NCI-H1417 treated with DMSO at 0.1 percent for 48 hours (cell line): ENCODE measurements around the gene RNASEH2B.

Source experiments
- DNase-seq: peaks from one replicate; lab custom pipeline; 2025; lab: John Stamatoyannopoulos, UW

RNASEH2B gene, protein sequence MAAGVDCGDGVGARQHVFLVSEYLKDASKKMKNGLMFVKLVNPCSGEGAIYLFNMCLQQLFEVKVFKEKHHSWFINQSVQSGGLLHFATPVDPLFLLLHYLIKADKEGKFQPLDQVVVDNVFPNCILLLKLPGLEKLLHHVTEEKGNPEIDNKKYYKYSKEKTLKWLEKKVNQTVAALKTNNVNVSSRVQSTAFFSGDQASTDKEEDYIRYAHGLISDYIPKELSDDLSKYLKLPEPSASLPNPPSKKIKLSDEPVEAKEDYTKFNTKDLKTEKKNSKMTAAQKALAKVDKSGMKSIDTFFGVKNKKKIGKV

DNA sequence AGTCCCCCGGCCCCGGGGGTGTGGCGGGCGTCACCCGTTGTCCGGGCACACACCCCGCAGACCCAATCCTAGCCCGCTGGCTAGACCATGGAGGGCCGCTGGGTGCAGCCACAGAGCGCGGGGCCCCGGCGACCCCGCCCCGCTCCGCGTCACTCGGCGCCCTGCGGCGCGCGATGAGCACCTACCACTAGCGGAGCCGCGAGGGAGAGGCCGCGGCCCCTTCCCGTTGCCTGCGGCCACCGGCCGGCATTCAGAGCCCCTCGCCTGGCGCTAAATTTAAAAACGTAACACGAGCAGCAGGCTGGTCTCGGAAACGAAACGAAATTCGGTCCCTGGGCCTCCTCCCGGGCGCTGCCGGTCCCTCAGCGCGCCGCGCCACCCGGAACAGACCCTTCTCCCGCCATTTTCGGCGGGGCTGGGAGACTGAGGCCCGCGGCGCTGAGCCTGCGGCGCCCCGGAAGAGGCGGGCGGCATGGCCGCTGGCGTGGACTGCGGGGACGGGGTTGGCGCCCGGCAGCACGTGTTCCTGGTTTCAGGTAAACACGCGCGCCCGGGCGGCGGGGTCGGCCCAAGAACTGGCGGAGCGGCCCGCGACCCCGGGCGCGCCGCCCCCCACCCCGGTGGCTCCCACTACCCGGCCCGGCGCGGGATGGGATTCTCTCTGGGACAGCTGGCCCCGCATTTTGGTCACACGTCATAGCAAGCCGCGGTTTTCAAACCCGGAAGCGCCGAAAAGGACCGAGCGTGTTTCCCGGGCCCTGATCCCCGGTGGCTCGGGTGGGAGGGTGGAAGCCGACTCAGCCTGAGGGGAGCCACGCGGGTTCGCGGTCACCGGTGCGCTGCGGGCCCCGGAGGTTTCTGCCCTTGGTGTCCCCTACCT lies at the start of gene RNASEH2B:
Gene RNASEH2B (plus strand): TSS at position 187 of the 880 bp plus-strand sequence. CDS start 286 bp downstream, at position 473.
- peak; percentile 78 for DNase-seq

DNA sequence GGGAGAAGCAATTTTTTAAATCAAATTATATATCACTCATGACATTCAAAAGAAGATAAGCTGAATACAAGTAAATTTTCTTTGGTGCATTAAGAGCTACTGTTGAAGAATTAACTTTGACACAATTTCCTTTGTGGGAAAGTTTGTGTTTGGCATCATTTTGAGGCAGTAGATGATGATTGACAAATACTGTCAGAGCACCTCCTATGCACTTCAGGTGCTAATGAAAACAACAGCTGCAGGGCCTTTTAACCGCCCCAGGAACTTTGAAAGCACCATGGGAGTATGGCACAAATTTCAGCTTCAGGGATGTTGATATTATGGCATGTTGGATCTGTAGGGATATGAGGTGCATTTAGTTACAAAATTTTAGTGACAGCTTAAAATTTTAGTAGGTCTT lies 45.1 kb upstream of the RNASEH2B start:
- DNase-seq = no peak

DNA sequence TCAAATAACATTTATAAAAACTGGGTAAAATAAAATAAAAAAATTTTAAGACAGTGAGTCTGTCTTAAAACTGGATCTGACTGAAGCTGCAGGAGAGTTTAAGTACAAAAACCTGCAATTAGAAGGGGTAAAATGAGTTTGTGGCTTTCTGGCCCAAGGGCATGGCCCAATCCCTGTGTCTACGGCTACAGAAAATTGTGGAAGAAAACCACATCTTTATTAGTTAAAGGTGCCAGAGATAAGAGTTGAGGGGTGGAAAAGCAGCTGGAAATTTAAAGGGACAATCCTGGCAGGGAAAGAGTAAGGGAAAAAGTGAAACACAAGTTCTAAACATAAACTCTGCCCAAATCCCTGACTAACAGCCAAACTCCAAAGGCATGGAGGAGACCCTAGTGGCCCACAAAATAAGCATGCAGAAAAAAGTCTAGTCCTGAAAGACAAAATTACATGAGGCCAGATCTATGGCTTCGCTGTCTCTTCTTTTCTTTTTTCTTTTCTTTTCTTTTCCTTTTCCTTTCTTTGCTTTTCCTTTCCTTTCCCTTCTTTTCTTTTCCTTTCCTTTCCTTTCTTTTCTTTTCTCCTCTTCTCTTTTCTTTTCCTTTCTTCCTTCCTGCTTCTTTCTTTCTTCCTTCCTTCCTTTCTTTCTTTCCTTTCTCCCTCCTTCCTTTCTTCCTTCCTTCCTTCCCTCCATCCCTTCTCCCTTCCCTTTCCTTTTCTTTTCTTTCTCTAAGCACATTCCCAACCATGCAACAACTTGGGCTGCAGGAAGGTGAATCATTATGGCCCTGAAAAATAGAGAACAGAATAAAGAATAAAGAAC lies 42.6 kb upstream of the RNASEH2B start:
- DNase-seq = no peak

DNA sequence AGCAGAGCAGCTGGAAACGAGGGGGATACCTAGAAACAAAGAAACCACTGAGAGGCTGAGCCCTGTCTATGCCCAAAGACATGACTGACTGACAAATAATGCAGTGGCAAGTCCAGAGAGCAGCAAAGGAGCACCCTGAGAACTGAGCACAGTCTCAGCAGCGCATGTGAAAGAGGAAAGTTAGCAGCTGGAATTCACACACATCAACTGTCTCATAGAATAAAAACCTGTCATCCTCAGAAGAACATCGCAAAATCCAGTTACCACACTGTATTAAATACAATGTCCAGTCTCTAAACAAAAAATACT lies 42.0 kb upstream of the RNASEH2B start:
- DNase-seq = no peak

DNA sequence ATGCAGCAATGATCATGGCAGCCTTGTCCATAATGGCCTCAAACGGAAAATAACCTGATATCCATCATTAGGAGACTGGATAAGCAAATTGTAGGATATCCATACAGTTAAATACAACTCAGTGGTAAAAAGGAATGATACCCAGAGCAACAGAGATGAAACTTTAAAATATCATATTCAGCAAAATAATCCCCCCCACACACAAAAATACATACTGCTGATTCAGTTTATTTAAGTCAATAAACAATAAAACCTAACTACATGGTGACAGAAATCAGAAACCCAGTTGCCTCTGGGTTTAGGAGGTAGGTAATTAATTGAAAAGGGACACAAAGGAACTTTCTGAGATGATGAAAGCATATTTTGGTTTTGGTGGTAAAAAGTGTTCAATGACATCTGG lies 38.2 kb upstream of the RNASEH2B start:
- DNase-seq = no peak

DNA sequence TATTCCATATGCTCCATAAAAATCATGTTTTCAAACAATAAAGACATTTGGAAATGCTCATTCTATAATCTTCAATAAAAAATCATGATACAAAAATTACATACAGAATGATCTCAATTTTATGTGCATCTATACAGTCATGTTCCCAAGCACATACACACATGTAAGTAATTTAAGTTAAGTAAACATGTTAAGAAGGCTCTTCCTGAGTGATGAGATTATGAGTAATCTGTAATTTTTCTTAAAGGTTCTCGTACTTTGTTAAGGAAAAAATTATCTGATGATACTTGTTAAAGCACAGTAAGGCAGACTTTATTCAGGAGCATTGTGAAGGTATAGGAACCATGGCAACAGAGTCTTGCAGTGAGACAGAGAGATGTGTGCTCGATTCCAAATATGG lies 36.1 kb upstream of the RNASEH2B start:
- DNase-seq = no peak

DNA sequence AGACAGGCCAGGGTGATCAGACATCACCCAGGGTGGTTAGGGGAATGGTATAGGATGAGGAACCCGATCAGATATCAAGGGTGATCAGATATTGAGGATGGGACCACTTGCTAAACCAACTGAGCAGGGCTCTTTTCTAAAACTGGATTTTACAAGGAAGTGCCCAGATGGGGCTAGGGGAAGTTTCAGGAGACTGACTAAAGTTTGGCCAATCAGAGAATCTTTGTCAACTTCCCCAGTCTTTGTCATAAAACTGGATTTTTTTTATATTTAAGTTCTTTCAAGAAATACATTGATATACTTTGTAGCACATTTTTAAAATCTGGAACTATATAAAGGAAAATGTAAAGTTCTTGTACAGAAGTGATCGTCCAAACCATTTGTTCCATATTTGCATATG lies 35.6 kb upstream of the RNASEH2B start:
- no peak for DNase-seq

DNA sequence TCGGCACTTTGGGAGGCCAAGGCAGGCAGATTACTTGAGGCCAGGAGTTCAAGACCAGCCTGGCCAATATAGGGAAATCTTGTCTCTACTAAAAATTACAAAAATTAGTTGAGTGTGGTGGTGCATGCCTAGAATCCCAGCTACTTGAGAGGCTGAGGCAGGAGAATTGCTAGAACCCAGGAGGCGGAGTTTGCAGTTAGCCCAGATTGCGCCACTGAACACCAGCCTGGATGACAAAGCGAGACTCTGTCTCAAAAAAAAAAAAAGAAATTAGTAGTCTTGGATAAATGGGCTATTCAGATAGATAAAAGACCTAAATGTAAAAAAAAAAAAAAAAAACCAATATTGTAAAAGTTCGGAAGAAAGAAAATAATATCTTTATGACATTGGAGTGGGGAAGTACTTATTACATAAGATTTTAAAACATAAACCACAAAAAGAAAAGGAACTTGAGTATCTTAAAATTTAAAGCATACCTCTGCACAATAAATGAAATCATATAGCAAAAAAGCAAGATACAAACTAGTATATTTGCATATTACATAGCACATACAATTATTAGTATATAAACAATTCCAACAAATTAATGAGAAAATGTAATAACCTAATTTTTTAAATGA lies 26.7 kb upstream of the RNASEH2B start:
- no peak for DNase-seq

DNA sequence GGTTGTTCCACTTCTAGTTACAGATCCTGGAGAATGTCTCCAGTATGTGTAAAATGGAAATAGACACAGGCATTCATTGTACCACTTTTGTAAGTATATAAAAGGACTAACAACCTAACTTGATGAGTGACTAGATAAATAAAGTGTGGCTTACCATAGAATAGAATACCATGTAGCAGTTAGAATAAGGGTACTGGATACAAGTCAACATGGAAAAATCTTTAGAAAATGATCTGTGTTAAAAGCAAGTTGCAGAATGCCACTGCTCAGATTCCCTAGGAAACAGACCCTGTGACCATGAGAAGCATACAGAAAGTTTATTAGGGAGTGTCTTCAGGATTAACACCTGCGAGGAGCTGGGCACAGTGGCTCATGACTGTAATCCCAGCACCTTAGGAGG lies 25.9 kb upstream of the RNASEH2B start:
- DNase-seq = no peak

DNA sequence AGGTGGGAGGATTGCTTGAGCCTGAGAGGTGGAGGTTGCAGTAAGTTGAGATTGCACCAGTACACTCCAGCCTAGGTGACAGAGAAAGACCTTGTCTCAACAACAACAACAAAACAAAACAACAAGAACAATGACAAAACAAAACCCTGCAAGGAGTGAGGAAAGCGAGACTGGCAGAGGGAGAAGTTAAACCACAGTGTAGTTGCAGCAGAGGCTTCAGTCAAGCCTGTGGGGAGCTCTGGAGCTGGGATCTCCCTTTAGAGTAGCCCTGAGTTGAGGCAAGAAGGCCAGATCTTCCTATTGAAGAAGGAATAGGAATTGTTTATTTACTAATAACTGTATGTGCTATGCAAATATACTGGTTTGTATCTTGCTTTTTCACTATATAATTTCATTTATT lies 25.3 kb upstream of the RNASEH2B start:
- DNase-seq = no peak

DNA sequence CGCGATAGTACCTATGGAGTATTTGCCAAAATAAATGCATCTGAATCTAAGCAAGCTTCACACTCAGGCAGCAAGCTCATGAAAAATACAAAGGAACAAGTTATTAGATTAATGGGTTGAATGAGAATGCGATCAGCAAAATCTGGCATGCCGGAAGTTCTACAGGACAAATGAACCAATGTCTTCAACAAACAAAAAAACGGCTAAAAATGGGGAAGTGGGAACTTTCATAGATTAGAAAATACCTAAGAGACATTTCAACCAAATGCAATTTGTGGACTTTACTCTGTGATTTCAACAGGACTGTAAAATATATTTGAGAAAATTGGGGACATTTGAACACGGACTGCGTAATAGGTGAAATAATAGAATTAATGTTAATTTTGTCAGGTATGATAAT lies 22.4 kb upstream of the RNASEH2B start:
- no peak for DNase-seq

DNA sequence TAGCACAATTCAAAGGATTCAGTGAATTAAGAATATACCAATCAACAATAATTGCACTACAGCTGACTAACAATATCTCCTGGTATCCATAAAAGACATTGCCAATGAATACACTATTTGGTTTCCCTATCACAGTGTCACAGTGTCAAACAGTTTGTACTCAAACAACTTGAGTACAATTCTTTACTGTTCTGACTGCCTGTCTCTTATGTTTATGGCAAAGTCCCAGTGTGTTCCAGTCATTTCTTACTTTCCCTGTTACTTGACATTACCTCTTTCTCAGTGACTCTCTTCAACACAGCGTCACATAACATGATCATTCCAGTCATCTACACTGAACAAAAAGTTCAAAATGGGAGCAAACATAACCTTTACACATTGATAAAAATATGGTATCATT lies 21.2 kb upstream of the RNASEH2B start:
- DNase-seq = no peak

DNA sequence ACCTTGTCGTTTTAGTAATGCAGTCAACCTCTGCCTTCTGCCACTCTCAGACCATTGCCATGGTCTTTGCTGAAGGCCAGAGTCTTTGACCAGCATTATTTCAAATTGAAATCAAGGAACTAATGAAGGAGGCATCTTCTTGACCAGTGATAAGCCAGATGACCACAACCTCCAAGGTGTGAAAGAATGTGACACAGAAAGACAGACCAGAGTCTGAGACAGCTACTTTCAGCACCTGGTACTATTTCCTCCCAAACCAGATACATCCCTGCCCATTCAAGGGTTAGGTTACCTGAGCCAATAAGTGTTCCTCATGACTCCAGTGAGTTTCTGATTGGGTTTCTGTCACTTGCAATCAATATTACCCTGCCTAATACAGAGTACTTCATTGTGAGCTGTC lies 20.3 kb upstream of the RNASEH2B start:
- DNase-seq = no peak

DNA sequence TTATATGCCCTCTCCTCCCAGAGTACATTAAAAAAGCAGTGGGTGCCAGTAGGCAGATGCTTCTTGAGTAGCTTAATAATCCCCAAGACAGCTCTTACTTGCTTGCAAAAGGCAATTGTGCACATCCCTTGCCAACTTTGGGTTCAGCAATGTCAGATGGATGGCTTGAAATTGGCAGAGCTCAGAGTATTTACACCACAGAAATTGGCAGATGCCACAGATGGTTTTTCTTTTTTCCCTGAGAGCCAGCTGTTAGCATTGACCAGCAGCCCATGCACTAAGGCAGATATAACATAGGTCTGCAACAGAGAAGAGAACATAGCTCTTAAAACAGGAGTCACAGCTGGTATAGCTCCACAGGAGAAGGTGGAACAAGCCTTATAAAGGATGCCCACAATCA lies 18.4 kb upstream of the RNASEH2B start:
- DNase-seq = no peak

DNA sequence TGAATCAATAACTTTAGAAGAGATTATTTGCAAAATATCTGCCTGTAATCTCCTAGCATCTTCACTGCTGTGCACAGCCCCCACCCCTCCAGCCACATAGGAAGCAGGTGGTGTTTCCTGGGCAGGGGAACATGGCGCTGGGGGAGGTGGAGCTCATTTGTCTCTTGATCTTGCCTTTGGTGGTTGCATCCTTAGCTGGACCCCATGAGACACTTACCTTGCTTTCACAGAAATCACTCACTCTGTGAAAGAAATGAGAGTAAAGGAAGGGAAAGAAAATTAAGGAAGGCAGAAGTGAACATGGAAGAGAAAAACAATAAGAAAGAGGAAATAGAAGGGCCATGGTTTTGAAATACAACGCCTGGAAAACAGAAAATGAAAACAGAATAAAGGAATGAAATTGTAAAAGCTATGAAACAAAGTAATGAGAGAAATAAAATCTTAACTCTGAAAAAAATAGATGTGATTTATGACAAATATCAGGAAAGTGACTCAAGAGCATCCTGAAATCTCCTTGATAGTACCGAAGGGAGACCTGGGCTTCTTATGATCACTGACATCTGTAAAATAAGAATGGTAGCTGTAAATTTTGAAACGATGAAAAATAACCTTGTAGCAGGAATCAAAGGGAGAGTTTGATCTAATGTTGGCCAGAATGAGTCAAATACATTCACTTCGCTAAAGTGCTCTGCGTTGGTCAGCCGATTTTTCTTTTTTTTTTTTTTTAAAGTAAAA lies 17.2 kb upstream of the RNASEH2B start:
- no peak for DNase-seq

DNA sequence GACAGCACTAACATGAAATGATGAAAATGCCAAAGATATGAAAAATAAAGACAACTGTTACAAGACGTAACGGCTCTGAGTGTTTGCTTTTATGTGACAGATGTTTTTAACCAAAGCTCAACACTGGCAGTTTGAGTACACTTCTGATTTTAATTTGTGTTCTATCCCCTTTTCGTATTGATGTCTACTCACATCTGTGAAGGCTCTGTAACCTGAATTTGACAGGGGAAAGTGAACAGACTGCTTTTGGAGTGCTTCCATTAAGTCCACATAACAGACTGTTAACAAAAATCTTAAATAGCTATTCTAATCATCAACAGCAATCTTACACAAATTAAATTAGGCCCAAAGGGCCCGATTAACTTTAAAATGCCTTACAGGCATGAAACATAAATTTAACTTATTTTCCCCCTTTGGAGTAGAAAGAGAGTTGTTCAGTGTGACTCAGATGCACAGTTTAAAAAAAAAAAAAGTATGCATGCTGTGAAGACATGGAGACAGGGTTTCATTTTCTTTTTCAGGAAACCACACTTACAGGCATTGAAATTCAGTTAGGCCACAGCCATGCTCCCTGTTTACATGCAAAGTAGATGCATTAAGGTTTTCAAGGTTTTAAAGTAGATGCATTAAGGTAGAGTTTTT lies 16.3 kb upstream of the RNASEH2B start:
- DNase-seq = no peak

DNA sequence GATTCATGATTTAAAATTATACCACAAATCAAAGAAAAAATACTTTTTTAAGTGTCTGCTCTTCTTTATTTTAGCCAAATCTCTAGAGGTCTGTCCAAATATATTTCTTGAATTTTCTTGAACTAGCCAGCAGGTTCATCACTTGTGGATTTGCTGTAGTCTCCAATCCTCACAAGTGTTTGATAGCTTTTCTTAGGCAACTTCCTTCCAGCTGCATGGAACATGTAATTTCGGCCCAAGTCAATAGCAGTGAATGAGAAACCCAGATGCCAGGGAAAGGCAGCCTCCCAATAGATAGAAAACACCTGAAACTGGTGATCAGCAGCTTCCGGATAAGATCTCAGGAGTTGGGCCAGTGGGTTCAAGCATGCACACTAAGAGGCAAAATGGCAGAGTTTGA lies 15.6 kb upstream of the RNASEH2B start:
- no peak for DNase-seq

DNA sequence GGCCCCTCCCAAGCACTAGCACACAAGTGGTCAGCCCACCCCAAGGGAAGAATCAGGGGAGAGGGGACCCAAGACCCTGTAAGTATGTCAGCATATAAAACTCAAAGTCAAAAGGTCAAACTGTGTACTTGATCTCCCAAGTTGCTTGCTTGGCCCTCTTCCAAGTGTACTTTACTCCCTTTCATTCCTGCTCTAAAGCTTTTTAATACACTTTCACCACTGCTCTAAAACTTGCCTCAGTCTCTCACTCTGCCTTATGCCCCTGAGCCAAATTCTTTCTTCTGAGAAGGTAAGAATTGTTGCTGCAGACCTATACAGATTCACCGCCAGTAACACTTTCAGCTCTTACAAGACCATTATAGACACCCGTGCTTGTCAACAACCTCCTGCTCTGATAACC lies 15.1 kb upstream of the RNASEH2B start:
- DNase-seq = no peak

DNA sequence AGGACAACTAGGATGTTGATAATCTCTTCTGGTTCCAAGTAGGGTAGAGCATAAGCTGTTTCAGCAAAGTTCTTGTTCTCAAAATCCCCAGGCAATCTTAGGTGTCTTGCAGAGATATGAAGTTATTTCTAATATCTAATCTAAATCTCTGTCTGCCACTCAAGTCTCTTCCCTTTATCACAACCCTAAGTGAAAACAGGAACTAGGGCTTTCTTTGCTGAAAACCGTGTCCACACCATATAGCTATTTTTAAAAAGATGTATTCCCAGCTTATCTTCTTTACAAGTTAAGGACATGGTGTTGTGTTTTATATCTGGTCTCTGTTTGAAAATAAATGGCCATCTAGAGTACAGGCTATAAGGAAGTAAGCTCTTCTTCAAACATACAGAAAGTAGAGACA lies 11.3 kb upstream of the RNASEH2B start:
- DNase-seq = no peak

DNA sequence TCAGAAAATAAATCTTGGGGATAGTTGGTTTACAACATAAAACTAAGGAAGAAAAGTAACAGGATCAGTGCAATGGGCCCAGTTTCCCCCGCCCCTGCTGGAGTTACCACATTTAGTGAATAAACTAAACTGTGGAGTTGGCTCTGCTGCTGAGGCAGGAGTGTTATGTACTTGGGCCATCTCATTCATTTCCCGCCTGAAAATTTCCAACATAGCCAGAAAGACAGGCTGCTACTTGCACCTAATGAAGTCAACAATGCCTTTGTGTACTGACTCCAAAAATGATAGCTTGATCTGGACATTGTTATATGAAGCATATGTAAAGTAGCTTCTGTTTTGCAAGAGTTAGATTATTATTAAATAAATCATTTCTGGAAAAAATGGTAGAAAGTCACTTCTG lies 7.9 kb upstream of the RNASEH2B start:
- no peak for DNase-seq

DNA sequence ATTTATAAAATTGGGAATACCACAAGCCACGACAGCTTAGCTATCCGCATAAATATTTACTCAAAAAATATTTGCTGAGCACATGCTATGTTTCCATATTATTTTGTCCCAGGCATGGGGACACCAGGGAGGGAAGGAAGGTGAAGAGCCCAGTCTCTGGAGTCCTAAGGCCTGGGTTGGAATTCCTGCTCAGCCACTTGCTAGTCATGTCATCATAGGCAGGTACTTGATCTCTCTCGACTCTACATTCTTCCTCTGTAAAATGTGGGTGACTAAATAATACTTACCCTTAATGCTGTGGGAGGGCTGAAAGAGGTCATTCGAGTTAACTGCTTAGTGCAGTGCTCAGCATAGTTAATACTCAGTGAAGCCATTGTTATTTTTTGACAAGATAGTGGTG lies 4.3 kb upstream of the RNASEH2B start:
- no peak for DNase-seq
